Hindlimb muscle (tissue), 1 donor: ENCODE measurements around the gene PCBP3. TPM values are rescaled to one million over a fixed set of nuclear protein-coding genes. Genes with fewer than 3 reads are reported as not detected.
"Not testable (repeated sequence)": the region's sequence is repeated elsewhere in the genome, so short reads cannot be mapped to it uniquely, and the experiment has no call there.

Experiments
- DNase-seq: peaks from one replicate; pipeline ENCODE4 v3.0.0-alpha.2; 2013
- polyA plus RNA-seq: library from polyadenylated mRNA; unstranded; fragments of 120-200 nt; gene quantifications from one replicate; pipeline ENCODE4 v1.2.1, GENCODE V29; 2013; ENCODE audit not compliant: insufficient read length

The PCBP3 gene
- polyA plus RNA-seq, 1 donor = 0.81 TPM

- no peak for DNase-seq
Measured at GRCh38 chr21:45970674-45971615, 327.4 kb downstream of the PCBP3 start.

GRCh38 chr21:45971616-45972352, 328.3 kb downstream of the PCBP3 start:
- DNase-seq = no peak

- DNase-seq = no peak
Measured at GRCh38 chr21:45972353-45972715, 328.8 kb downstream of the PCBP3 start.

GRCh38 chr21:45972716-45973474, 329.4 kb downstream of the PCBP3 start:
- peak; percentile 98 for DNase-seq

GRCh38 chr21:45973475-45974072, 330.0 kb downstream of the PCBP3 start:
- peak; percentile 93 for DNase-seq

- peak; percentile 77 for DNase-seq
Measured at GRCh38 chr21:45974073-45975019, 330.8 kb downstream of the PCBP3 start.

- DNase-seq = peak; percentile 82
Measured at GRCh38 chr21:45975020-45975666, 331.6 kb downstream of the PCBP3 start.

- DNase-seq = not testable (repeated sequence)
Measured at GRCh38 chr21:45975667-45976409, 332.3 kb downstream of the PCBP3 start.

GRCh38 chr21:45976701-45977311, 333.3 kb downstream of the PCBP3 start:
- DNase-seq = no peak

GRCh38 chr21:45977396-45977795, 333.9 kb downstream of the PCBP3 start:
- DNase-seq = no peak

GRCh38 chr21:45979141-45979631, 335.7 kb downstream of the PCBP3 start:
- DNase-seq = no peak

GRCh38 chr21:45979651-45980050, 336.1 kb downstream of the PCBP3 start:
- no peak for DNase-seq

GRCh38 chr21:45980271-45980670, 336.7 kb downstream of the PCBP3 start:
- no peak for DNase-seq

GRCh38 chr21:45980697-45981096, 337.2 kb downstream of the PCBP3 start:
- no peak for DNase-seq

- peak; percentile 89 for DNase-seq
Measured at GRCh38 chr21:45981151-45982091, 337.9 kb downstream of the PCBP3 start, which contains the start of gene COL6A1. Gene COL6A1, plus strand, starts transcription at chr21:45981770. Its CDS starts 81 bp downstream, at chr21:45981851.

GRCh38 chr21:45982092-45982757, 338.7 kb downstream of the PCBP3 start:
- no peak for DNase-seq
